Measurements from ENCODE around the gene ITPR2.

ITPR2 gene

DNA sequence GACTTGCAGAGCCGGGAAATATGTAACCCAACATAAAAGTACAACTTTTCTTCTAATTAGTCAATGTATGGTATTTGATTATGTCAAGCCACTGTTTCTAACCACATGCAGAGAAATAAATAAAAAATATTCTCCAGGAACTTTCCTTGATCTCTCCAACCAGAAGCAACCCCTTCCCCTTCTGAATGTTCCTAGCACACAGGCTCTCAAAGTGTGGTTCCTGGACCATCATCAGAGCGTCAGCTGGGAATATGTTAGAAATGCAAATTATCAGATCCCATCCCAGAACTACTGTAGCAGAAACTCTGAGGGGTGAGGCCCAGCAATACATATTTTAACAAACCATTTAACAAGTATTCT is 21.0 kb upstream of the ITPR2 start:
- no peak for TF ChIP-seq EZH2 (optimal IDR thresholded peaks at IDR 0.05; ENCODE audit: low read depth, low read length)
- TF ChIP-seq EZH2phosphoT487 (IDR thresholded peaks at IDR 0.05; ENCODE audit: low read length), result no peak
- TF ChIP-seq, protein P1, sequence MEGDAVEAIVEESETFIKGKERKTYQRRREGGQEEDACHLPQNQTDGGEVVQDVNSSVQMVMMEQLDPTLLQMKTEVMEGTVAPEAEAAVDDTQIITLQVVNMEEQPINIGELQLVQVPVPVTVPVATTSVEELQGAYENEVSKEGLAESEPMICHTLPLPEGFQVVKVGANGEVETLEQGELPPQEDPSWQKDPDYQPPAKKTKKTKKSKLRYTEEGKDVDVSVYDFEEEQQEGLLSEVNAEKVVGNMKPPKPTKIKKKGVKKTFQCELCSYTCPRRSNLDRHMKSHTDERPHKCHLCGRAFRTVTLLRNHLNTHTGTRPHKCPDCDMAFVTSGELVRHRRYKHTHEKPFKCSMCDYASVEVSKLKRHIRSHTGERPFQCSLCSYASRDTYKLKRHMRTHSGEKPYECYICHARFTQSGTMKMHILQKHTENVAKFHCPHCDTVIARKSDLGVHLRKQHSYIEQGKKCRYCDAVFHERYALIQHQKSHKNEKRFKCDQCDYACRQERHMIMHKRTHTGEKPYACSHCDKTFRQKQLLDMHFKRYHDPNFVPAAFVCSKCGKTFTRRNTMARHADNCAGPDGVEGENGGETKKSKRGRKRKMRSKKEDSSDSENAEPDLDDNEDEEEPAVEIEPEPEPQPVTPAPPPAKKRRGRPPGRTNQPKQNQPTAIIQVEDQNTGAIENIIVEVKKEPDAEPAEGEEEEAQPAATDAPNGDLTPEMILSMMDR (IDR thresholded peaks at IDR 0.05; ENCODE audit: low read length), result no peak
- peaks cover 25% of the 10 kb centered on the region for H3K4me1 ChIP-seq (ENCODE audit: low read length)
- no peak overlapping the region for H3K9ac ChIP-seq (ENCODE audit: low read length)
- H3K27me3 ChIP-seq (replicated peaks; ENCODE audit: insufficient read depth, low read length), result no peaks in the 10 kb centered on the region
- no peak overlapping the region for H3K27ac ChIP-seq (ENCODE audit: low read length)
- 0 out of 2 replicates have a peak overlapping the region, but pooled peaks have one; percentile 7 for H2AFZ ChIP-seq (ENCODE audit: low read length)
- H3F3A ChIP-seq (ENCODE audit: insufficient read depth, low read length), result no peaks in the 10 kb centered on the region
- no peaks in the 10 kb centered on the region for H3K9me2 ChIP-seq (replicated peaks; ENCODE audit: insufficient read depth, low read length)
- H3K9me3 ChIP-seq (replicated peaks; ENCODE audit: insufficient read depth, low read length), result no peaks in the 10 kb centered on the region
- DNase-seq, result no peak
- H3K36me3 ChIP-seq (replicated peaks; ENCODE audit: insufficient read depth, low read length), result no peaks in the 10 kb centered on the region
- peak overlapping the region; percentile 15; the same call in 1 of the 2 replicates for H3K4me2 ChIP-seq (ENCODE audit: low read depth, low read length)
- H4K20me1 ChIP-seq (ENCODE audit: insufficient read depth, low read length), result no peaks in the 10 kb centered on the region
- H3K79me2 ChIP-seq (ENCODE audit: low read length), result no peaks in the 10 kb centered on the region
- no peak overlapping the region for H3K4me3 ChIP-seq (ENCODE audit: low read length)

DNA sequence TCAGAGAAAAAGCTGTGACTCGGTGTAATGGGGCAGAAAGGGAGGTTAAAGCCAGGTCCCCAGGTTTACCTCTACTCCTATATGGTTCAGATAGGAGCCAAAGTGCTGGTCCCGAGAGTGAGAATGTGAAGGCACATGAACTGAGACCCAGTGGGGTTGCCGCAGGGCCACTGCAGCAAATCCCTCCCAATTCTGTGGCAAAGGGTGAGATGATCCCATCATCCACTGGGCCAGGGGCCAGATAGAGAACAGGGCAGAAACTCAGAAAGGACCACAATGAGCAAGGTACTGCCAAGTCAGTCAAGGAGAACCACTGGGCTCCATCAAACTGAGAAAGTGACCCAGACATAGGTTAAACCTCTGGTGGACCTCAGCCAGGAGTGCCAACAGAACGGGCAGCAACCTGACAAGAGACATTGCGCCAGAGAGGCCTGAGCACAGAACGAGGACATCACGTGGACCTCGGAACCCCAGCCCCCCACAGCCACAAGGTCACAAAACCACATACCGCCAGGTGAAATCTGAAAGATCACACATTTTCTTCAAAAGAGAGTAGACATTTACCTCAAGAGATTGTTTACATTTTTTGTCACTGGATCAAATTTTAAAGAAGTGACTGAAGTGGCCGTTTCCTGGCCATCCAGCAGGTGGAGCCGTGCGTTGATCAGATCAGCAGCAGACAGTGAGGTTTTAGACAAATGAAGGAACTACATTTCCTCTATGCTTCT is 20.5 kb upstream of the ITPR2 start:
- no peaks in the 10 kb centered on the region for H3F3A ChIP-seq (ENCODE audit: insufficient read depth, low read length)
- TF ChIP-seq EZH2phosphoT487 (IDR thresholded peaks at IDR 0.05; ENCODE audit: low read length) (no peak), EZH2 (optimal IDR thresholded peaks at IDR 0.05; ENCODE audit: low read depth, low read length) (no peak)
- TF ChIP-seq, protein P1 (IDR thresholded peaks at IDR 0.05; ENCODE audit: low read length), result peak; percentile 95
- H3K27ac ChIP-seq (ENCODE audit: low read length), result no peak overlapping the region
- peak overlapping the region; percentile 85 for H2AFZ ChIP-seq (ENCODE audit: low read length)
- DNase-seq, result peak; percentile 77
- no peaks in the 10 kb centered on the region for H3K27me3 ChIP-seq (replicated peaks; ENCODE audit: insufficient read depth, low read length)
- no peaks in the 10 kb centered on the region for H3K79me2 ChIP-seq (ENCODE audit: low read length)
- H3K36me3 ChIP-seq (replicated peaks; ENCODE audit: insufficient read depth, low read length), result no peaks in the 10 kb centered on the region
- no peak overlapping the region for H3K9ac ChIP-seq (ENCODE audit: low read length)
- H3K4me2 ChIP-seq (ENCODE audit: low read depth, low read length), result peak overlapping the region; percentile 15; the same call in 1 of the 2 replicates
- H3K9me2 ChIP-seq (replicated peaks; ENCODE audit: insufficient read depth, low read length), result no peaks in the 10 kb centered on the region
- H4K20me1 ChIP-seq (ENCODE audit: insufficient read depth, low read length), result no peaks in the 10 kb centered on the region
- H3K9me3 ChIP-seq (replicated peaks; ENCODE audit: insufficient read depth, low read length), result no peaks in the 10 kb centered on the region
- no peak overlapping the region for H3K4me3 ChIP-seq (ENCODE audit: low read length)
- peaks cover 25% of the 10 kb centered on the region for H3K4me1 ChIP-seq (ENCODE audit: low read length)

GRCh38 chr12:26851031-26851809 is 18.2 kb upstream of the ITPR2 start:
- DNase-seq, result no peak
- Histone ChIP-seq H3F3A (ENCODE audit: insufficient read depth, low read length) (no peaks in the 10 kb centered on the region), H2AFZ (ENCODE audit: low read length) (no peak overlapping the region), H3K4me3 (ENCODE audit: low read length) (no peak overlapping the region), H3K27ac (ENCODE audit: low read length) (no peak overlapping the region), H3K9me2 (replicated peaks; ENCODE audit: insufficient read depth, low read length) (no peaks in the 10 kb centered on the region), H3K79me2 (ENCODE audit: low read length) (no peaks in the 10 kb centered on the region), H3K27me3 (replicated peaks; ENCODE audit: insufficient read depth, low read length) (no peaks in the 10 kb centered on the region), H3K4me2 (ENCODE audit: low read depth, low read length) (no peak overlapping the region), H4K20me1 (ENCODE audit: insufficient read depth, low read length) (no peaks in the 10 kb centered on the region), H3K36me3 (replicated peaks; ENCODE audit: insufficient read depth, low read length) (no peaks in the 10 kb centered on the region), H3K9me3 (replicated peaks; ENCODE audit: insufficient read depth, low read length) (no peaks in the 10 kb centered on the region), H3K4me1 (ENCODE audit: low read length) (peaks cover 28% of the 10 kb centered on the region), H3K9ac (ENCODE audit: low read length) (no peak overlapping the region)
- TF ChIP-seq EZH2phosphoT487 (IDR thresholded peaks at IDR 0.05; ENCODE audit: low read length) (no peak), EZH2 (optimal IDR thresholded peaks at IDR 0.05; ENCODE audit: low read depth, low read length) (no peak)
- TF ChIP-seq, protein P1 (IDR thresholded peaks at IDR 0.05; ENCODE audit: low read length), result no peak

All from MM.1S (cell line).